Coronary artery (tissue), 2 donors: Measurements from ENCODE around the gene CCDC33.

Experiments used
- DNase-seq: peaks from one replicate; pipeline ENCODE4 v3.0.0-alpha.2; 2017; ENCODE audit warnings: low spot score
- H3K27ac ChIP-seq, 2 donors: fragments of 200-600 bp; sonication (generic); one replicate each; pipeline ENCODE4 v1.5.1; 2016 to 2019
- H3K4me3 ChIP-seq: fragments of 200-600 bp; sonication (generic); 2 replicates; pipeline ENCODE4 v1.5.1; 2016; ENCODE audit warnings: mild to moderate bottlenecking, moderate library complexity
- TF ChIP-seq, protein P1 (sequence below): fragments of 200-600 bp; sonication (generic); IDR thresholded peaks from one replicate; pipeline ENCODE4 v1.5.1; 2019; ENCODE audit warnings: antibody characterized with exemption

Gene CCDC33

DNA sequence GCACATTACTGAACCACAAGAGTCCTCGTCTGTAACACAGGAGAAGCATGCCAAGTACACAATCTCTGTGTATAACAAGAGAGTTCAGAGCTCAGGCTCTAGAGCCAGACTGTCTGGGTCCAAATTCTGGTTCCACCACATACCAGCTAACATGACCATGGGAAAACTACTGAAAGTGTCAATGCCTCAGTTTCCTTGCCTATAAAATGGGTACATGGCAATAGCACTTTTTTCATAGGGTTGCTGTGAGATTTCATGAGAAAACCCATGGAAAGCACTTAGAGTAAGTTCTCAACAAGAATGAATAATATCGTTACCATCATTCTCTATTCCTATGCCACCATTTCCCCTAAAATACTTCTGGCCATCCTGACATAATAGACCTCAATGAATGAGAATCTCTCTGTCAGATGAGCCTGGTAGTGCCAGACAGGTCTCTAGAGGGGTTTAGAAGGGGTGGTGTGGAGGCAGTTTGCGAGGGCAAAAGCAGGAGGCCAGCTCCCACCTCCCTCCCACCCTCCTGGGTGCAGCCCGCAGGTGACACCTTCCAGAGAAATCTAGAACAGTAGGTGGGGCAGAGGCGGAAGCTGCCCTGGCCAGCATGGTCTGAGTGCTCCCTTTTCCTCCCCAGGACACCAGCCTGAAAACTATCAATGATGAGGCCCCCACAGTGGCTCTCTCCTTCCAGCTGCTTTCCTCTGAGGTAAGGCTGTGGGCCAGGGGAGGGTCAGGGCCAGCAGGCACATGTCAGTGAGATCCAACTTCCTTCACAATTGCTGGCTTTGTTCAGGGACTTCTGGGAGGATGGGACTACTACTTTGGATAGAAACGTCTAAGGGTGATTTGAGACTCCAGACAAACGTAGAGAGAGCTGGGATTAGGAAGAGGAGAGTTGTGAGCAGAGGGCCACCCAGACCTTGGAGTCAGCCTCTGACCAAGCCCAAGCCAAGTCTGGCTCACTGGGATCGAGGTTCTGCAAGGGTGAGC lies 45.3 kb downstream of the CCDC33 start:
- no peak for DNase-seq
- Histone ChIP-seq H3K4me3 (no peak overlapping the region), H3K27ac (no peak overlapping the region)
- TF ChIP-seq, protein P1, sequence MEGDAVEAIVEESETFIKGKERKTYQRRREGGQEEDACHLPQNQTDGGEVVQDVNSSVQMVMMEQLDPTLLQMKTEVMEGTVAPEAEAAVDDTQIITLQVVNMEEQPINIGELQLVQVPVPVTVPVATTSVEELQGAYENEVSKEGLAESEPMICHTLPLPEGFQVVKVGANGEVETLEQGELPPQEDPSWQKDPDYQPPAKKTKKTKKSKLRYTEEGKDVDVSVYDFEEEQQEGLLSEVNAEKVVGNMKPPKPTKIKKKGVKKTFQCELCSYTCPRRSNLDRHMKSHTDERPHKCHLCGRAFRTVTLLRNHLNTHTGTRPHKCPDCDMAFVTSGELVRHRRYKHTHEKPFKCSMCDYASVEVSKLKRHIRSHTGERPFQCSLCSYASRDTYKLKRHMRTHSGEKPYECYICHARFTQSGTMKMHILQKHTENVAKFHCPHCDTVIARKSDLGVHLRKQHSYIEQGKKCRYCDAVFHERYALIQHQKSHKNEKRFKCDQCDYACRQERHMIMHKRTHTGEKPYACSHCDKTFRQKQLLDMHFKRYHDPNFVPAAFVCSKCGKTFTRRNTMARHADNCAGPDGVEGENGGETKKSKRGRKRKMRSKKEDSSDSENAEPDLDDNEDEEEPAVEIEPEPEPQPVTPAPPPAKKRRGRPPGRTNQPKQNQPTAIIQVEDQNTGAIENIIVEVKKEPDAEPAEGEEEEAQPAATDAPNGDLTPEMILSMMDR, result no peak

DNA sequence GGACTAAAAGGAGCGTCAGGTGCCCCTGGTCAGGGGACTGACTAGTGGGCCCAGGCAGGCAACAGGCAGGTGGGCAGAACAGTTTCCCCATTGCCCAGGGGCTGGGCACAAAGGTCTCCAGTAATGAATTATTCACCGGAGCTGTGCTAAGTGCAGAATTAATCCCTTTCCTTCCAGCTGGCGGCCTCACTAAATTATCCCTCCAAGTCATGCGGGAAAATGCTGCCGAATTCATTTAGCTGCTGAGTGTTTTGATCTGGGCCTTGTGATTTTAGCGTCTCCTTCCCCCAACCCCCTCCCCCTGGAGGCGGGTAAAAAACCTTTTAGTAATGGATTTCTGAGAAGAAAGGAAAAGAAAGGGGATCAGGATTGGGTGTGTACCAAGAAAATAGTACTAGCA lies 47.2 kb downstream of the CCDC33 start:
- H3K27ac ChIP-seq, result no peak overlapping the region
- TF ChIP-seq, protein P1, result no peak
- no peak overlapping the region for H3K4me3 ChIP-seq
- no peak for DNase-seq

DNA sequence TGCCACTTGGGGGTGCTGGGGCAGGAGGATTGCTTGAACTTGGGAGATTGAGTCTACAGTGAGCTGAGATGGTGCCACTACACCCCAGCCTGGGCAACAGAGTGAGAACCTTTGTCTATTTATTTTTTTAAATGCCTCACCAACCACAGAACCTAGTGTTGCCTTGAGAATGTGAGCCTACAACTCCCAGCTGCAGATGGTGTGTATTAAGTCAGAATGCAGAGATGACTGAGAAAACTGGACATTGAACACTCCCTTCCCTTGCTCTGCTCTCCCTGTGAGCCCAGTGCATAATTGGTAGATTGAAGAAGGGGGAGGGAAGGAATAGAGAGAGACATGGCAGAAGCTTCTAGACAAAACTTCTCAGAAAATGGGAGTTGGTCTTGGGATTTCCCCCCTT lies 53.5 kb downstream of the CCDC33 start:
- TF ChIP-seq, protein P1, result no peak
- Histone ChIP-seq H3K4me3 (no peak overlapping the region), H3K27ac (no peak overlapping the region)
- DNase-seq, result no peak

DNA sequence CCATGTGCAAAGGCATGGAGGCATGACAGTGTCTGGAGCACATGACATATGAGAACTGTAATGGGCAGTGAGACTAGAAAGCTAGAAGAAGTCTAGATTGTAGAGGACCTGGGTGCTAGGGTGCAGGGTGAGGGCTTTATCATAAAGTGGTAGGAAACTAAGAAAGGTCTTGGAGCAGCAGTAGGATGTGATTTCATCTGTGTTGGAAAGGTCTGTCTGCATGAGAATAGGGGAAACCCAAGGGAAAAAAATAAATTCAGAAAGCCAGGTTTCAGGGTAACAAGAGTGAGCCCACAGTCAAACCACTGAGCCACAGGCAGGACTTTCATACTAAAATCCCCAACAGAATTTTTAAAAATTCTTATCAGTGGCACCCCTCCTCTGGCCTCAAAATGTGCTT lies 54.5 kb downstream of the CCDC33 start:
- TF ChIP-seq, protein P1, result no peak
- no peak for DNase-seq
- Histone ChIP-seq H3K27ac (no peak overlapping the region), H3K4me3 (no peak overlapping the region)

DNA sequence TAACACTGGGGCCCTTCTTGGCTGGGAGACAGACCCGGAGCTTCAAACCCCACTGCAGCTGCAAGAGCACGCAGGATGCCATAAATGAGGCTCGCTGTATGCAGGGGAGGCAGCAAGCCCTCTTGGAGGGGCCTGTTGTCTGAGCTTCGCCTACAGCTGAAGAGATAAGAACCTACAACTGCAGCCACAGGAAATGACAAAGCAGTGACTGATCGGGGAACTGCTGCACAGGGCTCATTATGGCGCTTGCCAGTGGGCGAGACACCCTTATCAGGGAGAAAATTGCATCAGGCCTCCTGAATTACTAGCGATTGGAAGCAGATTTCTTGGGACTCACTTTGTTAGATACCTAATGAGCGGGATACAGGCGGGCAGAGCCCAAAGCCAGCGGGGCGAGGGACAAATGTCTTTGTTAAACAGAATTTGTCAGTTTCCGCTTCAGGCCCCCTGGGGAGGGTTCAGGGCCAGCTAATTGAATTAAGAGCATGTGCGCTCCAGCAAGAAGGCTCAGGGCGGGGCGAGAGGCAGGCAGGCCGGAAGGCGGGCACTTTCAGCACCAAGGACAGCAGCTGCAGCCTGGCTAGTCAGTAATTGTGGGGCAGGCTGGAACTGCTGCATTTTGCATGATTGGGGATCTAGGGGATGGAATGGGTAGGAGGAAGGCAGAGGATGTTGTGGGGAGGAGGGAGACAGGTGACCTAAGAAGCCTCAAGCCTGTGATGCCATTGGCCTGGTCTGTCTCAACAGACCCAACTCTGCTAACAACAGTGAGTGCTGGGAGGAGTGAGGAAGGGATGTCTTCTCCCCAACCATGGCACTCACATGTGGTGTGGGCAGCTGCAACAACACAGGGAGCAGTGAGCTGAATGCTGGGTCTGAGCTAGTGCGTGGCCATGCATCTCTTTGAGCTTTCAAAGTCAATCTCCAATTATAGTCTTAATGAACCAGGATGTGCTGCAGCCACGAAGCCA lies 55.3 kb downstream of the CCDC33 start:
- DNase-seq, result peak; percentile 80
- Histone ChIP-seq H3K4me3 (no peak overlapping the region), H3K27ac (no peak overlapping the region)
- TF ChIP-seq, protein P1, result no peak

DNA sequence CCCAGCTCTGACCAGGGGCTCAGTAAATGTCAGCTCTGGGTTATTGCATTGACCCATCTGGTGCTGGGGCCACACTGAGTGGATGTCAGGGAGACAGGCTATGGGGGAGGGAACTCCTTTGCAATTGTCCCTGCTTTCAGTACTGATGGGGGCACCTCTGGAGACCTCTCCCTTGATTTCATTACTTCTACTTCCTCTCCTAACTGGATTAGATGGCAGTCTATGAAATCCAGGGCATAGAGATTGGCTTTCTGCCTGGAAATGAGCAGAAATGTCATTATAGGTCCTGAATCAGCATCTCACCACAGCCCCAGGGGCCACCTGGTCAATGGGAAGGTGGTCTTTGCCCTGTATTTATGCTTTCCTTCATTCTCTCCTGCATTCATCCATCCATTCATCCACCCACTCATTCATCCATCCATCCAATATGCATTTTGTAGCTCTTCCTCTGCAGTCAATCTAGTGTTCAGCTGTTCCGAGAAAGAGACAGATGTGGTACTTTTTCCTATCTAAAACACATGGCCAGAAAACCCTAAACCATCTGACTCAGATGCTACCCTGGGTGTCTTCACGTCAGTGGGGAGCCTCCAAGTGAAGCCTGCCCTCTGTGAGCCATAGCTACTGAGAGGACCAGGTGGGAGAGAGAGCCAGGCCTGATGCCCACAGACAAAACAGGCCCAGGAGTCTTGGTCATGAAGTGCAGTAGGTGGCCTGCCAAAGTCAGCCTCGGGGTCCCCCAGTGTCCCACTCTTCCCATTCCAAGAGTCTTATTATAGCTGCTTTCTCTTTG lies 57.1 kb downstream of the CCDC33 start:
- H3K27ac ChIP-seq, result no peak overlapping the region
- TF ChIP-seq, protein P1, result no peak
- no peak overlapping the region for H3K4me3 ChIP-seq
- no peak for DNase-seq
